HepG2 (cell line): Measurements from ENCODE around the gene KDELR3. TPM values are rescaled to one million over a fixed set of nuclear protein-coding genes. Genes with fewer than 3 reads are reported as not detected.

Experiments used
- AKNA ChIP-seq: sonication (generic); formaldehyde crosslinking; IDR thresholded peaks from 2 replicates; pipeline ENCODE4 v1.4.0; 2020; ENCODE audit warnings: missing genetic modification reagents, borderline replicate concordance
- ATF2 ChIP-seq: sonication (generic); formaldehyde crosslinking; IDR thresholded peaks from 2 replicates; pipeline ENCODE4 v1.4.0; 2020; ENCODE audit warnings: missing genetic modification reagents
- ATF5 ChIP-seq: sonication (generic); formaldehyde crosslinking; IDR thresholded peaks from 2 replicates; pipeline ENCODE4 v1.4.0; 2020; ENCODE audit warnings: mild to moderate bottlenecking, low read depth, missing genetic modification reagents
- FOXK2 ChIP-seq: fragments of 450-650 bp; IDR thresholded peaks from 2 replicates; pipeline ENCODE4 v1.6.1; 2016
- GABPA ChIP-seq, 2 experiments: IDR thresholded peaks; 2 replicates each; pipeline ENCODE4 v1.6.1; 2011 to 2016; ENCODE audit warnings: low read depth in 2 of 2, low read length in 1 of 2, missing biosample characterization in 1 of 2, missing genetic modification characterization in 1 of 2
- MAX ChIP-seq: IDR thresholded peaks from 2 replicates; pipeline ENCODE4 v1.6.1; 2012; ENCODE audit warnings: inconsistent platforms
- MLXIP ChIP-seq: sonication (generic); formaldehyde crosslinking; IDR thresholded peaks from 2 replicates; pipeline ENCODE4 v1.9.0; 2021; ENCODE audit warnings: missing genetic modification reagents, borderline replicate concordance
- NR3C1 ChIP-seq: sonication (generic); formaldehyde crosslinking; IDR thresholded peaks from 2 replicates; pipeline ENCODE4 v1.4.0; 2020; ENCODE audit warnings: missing genetic modification reagents
- POLR2A ChIP-seq, 2 experiments: IDR thresholded peaks; 2 replicates each; pipeline ENCODE4 v1.6.1; 2011; ENCODE audit warnings: low read depth in 2 of 2, low read length in 2 of 2, mild to moderate bottlenecking in 1 of 2, moderate library complexity in 1 of 2; ENCODE audit not compliant: insufficient read depth in 1 of 2
- SIX1 ChIP-seq: sonication (generic); formaldehyde crosslinking; IDR thresholded peaks from 2 replicates; pipeline ENCODE4 v1.4.0; 2020; ENCODE audit warnings: missing genetic modification reagents, borderline replicate concordance
- TCF7L2 ChIP-seq: IDR thresholded peaks from 2 replicates; pipeline ENCODE4 v1.6.1; 2011; ENCODE audit warnings: mild to moderate bottlenecking, low read depth, low read length, moderate library complexity
- TEAD3 ChIP-seq: optimal IDR thresholded peaks from 2 replicates; pipeline ENCODE3; 2016; ENCODE audit warnings: borderline replicate concordance
- TGIF2 ChIP-seq: IDR thresholded peaks from 2 replicates; pipeline ENCODE4 v1.6.1; 2016; ENCODE audit warnings: control low read depth, missing compliant biosample characterization
- XRCC5 ChIP-seq: fragments of 200-400 bp; formaldehyde crosslinking; optimal IDR thresholded peaks from 2 replicates; pipeline ENCODE3; 2017; ENCODE audit warnings: mild to moderate bottlenecking, low read length
- ZBTB2 ChIP-seq: sonication (generic); formaldehyde crosslinking; IDR thresholded peaks from 2 replicates; pipeline ENCODE4 v1.8.0; 2022; ENCODE audit warnings: low read depth, missing genetic modification reagents
- ZNF232 ChIP-seq: sonication (generic); formaldehyde crosslinking; IDR thresholded peaks from 2 replicates; pipeline ENCODE4 v1.4.0; 2020; ENCODE audit warnings: missing genetic modification reagents, borderline replicate concordance
- ZNF251 ChIP-seq: sonication (generic); formaldehyde crosslinking; IDR thresholded peaks from 2 replicates; pipeline ENCODE4 v1.9.0; 2021; ENCODE audit warnings: mild to moderate bottlenecking, missing genetic modification reagents
- ZNF484 ChIP-seq: sonication (generic); formaldehyde crosslinking; IDR thresholded peaks from 2 replicates; pipeline ENCODE4 v1.5.1; 2020; ENCODE audit warnings: mild to moderate bottlenecking, low read depth, missing genetic modification reagents, borderline replicate concordance
- ZSCAN20 ChIP-seq: sonication (generic); formaldehyde crosslinking; IDR thresholded peaks from 2 replicates; pipeline ENCODE4 v1.4.0; 2020; ENCODE audit warnings: missing genetic modification reagents, mild to moderate bottlenecking, borderline replicate concordance
- polyA plus RNA-seq, 8 experiments: library from polyadenylated mRNA; depleted of rRNA in 3 of 8; stranded (reverse) in 7 of 8; unstranded in 1 of 8; fragments of >200 nt; fragmentation: Illumina TruSeq in 4 of 8; extraction: Trizol in 4 of 8; gene quantifications; 2 replicates each; pipeline versions ENCODE4 v1.2.1 to v1.2.3, GENCODE V29; 2011 to 2016; ENCODE audit warnings: low read depth in 4 of 8, missing spikeins in 1 of 8, mixed read lengths in 1 of 8; ENCODE audit not compliant: insufficient read depth in 1 of 8
- total RNA-seq, 5 experiments: library from RNA; depleted of rRNA; stranded (reverse); fragments of >200 nt; fragmentation: Illumina TruSeq; extraction: Trizol; gene quantifications; 2 replicates each; pipeline ENCODE4 v1.2.3, GENCODE V29; 2016; ENCODE audit warnings: low read depth in 1 of 5

Gene KDELR3
- total and polyA plus RNA-seq, 2 of the 13 experiments (the other 11 are each of a cell fraction or from before 2014, with no cell fraction given) = 24.2 to 65.7 TPM

- TF ChIP-seq AKNA (CRISPR knock-in tag) = no peak
- no peak for TF ChIP-seq ZSCAN20 (CRISPR knock-in tag)
- TF ChIP-seq ZNF484 (CRISPR knock-in tag) = no peak
- peak; percentile 24; the same call in 1 of the 2 replicates for TF ChIP-seq GABPA (IDR thresholded peaks at IDR 0.05; ENCODE audit: low read depth, low read length)
- no peak for TF ChIP-seq GABPA (CRISPR knock-in tag; IDR thresholded peaks at IDR 0.05; ENCODE audit: low read depth)
- no peak for TF ChIP-seq ATF2 (CRISPR knock-in tag)
- TF ChIP-seq MAX = peak; percentile 67; the same call in 1 of the 2 replicates
- no peak for TF ChIP-seq MLXIP (CRISPR knock-in tag)
- no peak for TF ChIP-seq XRCC5
- TF ChIP-seq FOXK2 = no peak
- TF ChIP-seq ZBTB2 = peak; percentile 53; the same call in 1 of the 2 replicates
- no peak for TF ChIP-seq ZNF251 (CRISPR knock-in tag)
- no peak for TF ChIP-seq NR3C1
- peak in 1 of 2 experiments; percentile 62; a peak in 1 of 4 replicates for TF ChIP-seq POLR2A (IDR thresholded peaks at IDR 0.05; ENCODE audit: insufficient read depth in 1 of 2, low read depth in 2 of 2, low read length in 2 of 2)
- TF ChIP-seq TGIF2 = no peak
- no peak for TF ChIP-seq ZNF232 (CRISPR knock-in tag)
- no peak for TF ChIP-seq TEAD3 (CRISPR knock-in tag)
- TF ChIP-seq ATF5 (CRISPR knock-in tag) = no peak
- TF ChIP-seq TCF7L2 = no peak
- TF ChIP-seq SIX1 (CRISPR knock-in tag) = no peak
Measured at GRCh38 chr22:38467904-38468442, at the start of gene KDELR3 (continued).
